Measurements from ENCODE around the gene JMJD1C.

JMJD1C gene

GRCh38 chr10:63150745-63151144 is 315.0 kb downstream of the JMJD1C start:
- no peaks in the 10 kb centered on the region; the same call in 1 of the 2 replicates for H3K36me3 ChIP-seq (replicated peaks; ENCODE audit: insufficient read depth, low read length)
- H3K4me2 ChIP-seq (ENCODE audit: low read depth, low read length): no peak overlapping the region
- no peaks in the 10 kb centered on the region for H3K4me1 ChIP-seq (ENCODE audit: low read length)
- no peaks in the 10 kb centered on the region for H3K27me3 ChIP-seq (replicated peaks; ENCODE audit: insufficient read depth, low read length)
- no peaks in the 10 kb centered on the region for H3K9me2 ChIP-seq (replicated peaks; ENCODE audit: insufficient read depth, low read length)
- no peak overlapping the region for H2AFZ ChIP-seq (ENCODE audit: low read length)
- no peak overlapping the region for H3K9ac ChIP-seq (ENCODE audit: low read length)
- H4K20me1 ChIP-seq (ENCODE audit: insufficient read depth, low read length): no peaks in the 10 kb centered on the region; the same call in 1 of the 2 replicates
- no peaks in the 10 kb centered on the region for H3K9me3 ChIP-seq (replicated peaks; ENCODE audit: insufficient read depth, low read length)
- TF ChIP-seq, protein P1, sequence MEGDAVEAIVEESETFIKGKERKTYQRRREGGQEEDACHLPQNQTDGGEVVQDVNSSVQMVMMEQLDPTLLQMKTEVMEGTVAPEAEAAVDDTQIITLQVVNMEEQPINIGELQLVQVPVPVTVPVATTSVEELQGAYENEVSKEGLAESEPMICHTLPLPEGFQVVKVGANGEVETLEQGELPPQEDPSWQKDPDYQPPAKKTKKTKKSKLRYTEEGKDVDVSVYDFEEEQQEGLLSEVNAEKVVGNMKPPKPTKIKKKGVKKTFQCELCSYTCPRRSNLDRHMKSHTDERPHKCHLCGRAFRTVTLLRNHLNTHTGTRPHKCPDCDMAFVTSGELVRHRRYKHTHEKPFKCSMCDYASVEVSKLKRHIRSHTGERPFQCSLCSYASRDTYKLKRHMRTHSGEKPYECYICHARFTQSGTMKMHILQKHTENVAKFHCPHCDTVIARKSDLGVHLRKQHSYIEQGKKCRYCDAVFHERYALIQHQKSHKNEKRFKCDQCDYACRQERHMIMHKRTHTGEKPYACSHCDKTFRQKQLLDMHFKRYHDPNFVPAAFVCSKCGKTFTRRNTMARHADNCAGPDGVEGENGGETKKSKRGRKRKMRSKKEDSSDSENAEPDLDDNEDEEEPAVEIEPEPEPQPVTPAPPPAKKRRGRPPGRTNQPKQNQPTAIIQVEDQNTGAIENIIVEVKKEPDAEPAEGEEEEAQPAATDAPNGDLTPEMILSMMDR (IDR thresholded peaks at IDR 0.05; ENCODE audit: low read length): no peak
- TF ChIP-seq EZH2phosphoT487 (IDR thresholded peaks at IDR 0.05; ENCODE audit: low read length) (no peak), EZH2 (optimal IDR thresholded peaks at IDR 0.05; ENCODE audit: low read depth, low read length) (no peak)
- no peak overlapping the region for H3K27ac ChIP-seq (ENCODE audit: low read length)
- no peak for DNase-seq
- no peak overlapping the region for H3K4me3 ChIP-seq (ENCODE audit: low read length)
- H3F3A ChIP-seq (ENCODE audit: insufficient read depth, low read length): no peaks in the 10 kb centered on the region
- peaks cover 52% of the 10 kb centered on the region for H3K79me2 ChIP-seq (ENCODE audit: low read length)

DNA sequence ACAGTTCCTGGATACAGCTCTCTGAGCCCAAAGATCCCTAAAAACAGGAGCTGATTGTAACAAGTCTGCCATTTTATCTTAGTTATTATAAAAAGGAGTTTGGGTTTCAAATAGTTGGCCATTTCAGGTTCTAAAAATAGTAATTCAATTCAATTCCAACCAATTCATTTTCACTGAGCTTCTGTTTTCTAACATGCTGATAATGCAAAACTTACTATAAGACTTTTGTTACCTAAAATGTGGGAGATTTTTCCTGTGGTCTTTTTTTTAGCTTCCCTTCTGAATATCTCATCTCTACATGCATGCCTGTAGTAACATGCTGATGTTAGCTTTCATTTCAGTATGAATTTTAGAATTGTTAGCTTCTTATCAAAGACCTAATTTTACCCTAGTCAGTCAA is 319.3 kb downstream of the JMJD1C start:
- Histone ChIP-seq H3F3A (ENCODE audit: insufficient read depth, low read length) (no peaks in the 10 kb centered on the region), H3K27ac (ENCODE audit: low read length) (no peak overlapping the region), H3K79me2 (ENCODE audit: low read length) (peaks cover 94% of the 10 kb centered on the region), H2AFZ (ENCODE audit: low read length) (no peak overlapping the region), H4K20me1 (ENCODE audit: insufficient read depth, low read length) (peaks cover 3% of the 10 kb centered on the region; the same call in 1 of the 2 replicates), H3K9ac (ENCODE audit: low read length) (no peak overlapping the region), H3K4me1 (ENCODE audit: low read length) (no peaks in the 10 kb centered on the region), H3K9me2 (replicated peaks; ENCODE audit: insufficient read depth, low read length) (no peaks in the 10 kb centered on the region), H3K4me3 (ENCODE audit: low read length) (no peak overlapping the region), H3K36me3 (replicated peaks; ENCODE audit: insufficient read depth, low read length) (no peaks in the 10 kb centered on the region; the same call in 1 of the 2 replicates), H3K9me3 (replicated peaks; ENCODE audit: insufficient read depth, low read length) (no peaks in the 10 kb centered on the region), H3K4me2 (ENCODE audit: low read depth, low read length) (no peak overlapping the region), H3K27me3 (replicated peaks; ENCODE audit: insufficient read depth, low read length) (no peaks in the 10 kb centered on the region)
- DNase-seq: no peak
- TF ChIP-seq EZH2phosphoT487 (IDR thresholded peaks at IDR 0.05; ENCODE audit: low read length) (no peak), EZH2 (optimal IDR thresholded peaks at IDR 0.05; ENCODE audit: low read depth, low read length) (no peak)
- TF ChIP-seq, protein P1 (IDR thresholded peaks at IDR 0.05; ENCODE audit: low read length): no peak

- Histone ChIP-seq H3K36me3 (replicated peaks; ENCODE audit: insufficient read depth, low read length) (no peaks in the 10 kb centered on the region; the same call in 1 of the 2 replicates), H3K4me1 (ENCODE audit: low read length) (no peaks in the 10 kb centered on the region), H3K9me2 (replicated peaks; ENCODE audit: insufficient read depth, low read length) (no peaks in the 10 kb centered on the region), H3K9ac (ENCODE audit: low read length) (no peak overlapping the region), H4K20me1 (ENCODE audit: insufficient read depth, low read length) (peaks cover 3% of the 10 kb centered on the region; the same call in 1 of the 2 replicates), H3K27me3 (replicated peaks; ENCODE audit: insufficient read depth, low read length) (no peaks in the 10 kb centered on the region), H3K4me2 (ENCODE audit: low read depth, low read length) (no peak overlapping the region), H3K27ac (ENCODE audit: low read length) (no peak overlapping the region), H2AFZ (ENCODE audit: low read length) (no peak overlapping the region), H3K9me3 (replicated peaks; ENCODE audit: insufficient read depth, low read length) (no peaks in the 10 kb centered on the region), H3K4me3 (ENCODE audit: low read length) (no peak overlapping the region), H3F3A (ENCODE audit: insufficient read depth, low read length) (no peaks in the 10 kb centered on the region), H3K79me2 (ENCODE audit: low read length) (peaks cover 94% of the 10 kb centered on the region)
- TF ChIP-seq EZH2phosphoT487 (IDR thresholded peaks at IDR 0.05; ENCODE audit: low read length): no peak
- no peak for TF ChIP-seq EZH2 (optimal IDR thresholded peaks at IDR 0.05; ENCODE audit: low read depth, low read length)
- TF ChIP-seq, protein P1 (IDR thresholded peaks at IDR 0.05; ENCODE audit: low read length): no peak
- no peak for DNase-seq
Measured at GRCh38 chr10:63145782-63146181, 320.0 kb downstream of the JMJD1C start.

Data from MM.1S (cell line).